Right ventricle myocardium inferior (tissue), 1 donor: ENCODE data around the gene FGFR4. TPM values are rescaled to one million over a fixed set of nuclear protein-coding genes. Genes with fewer than 3 reads are reported as not detected.
A peak's percentile ranks its signal among the peaks of the same experiment; 100 is the strongest.

ENCODE experiments used
- ATAC-seq: fragments of 200-7000 bp; cut with Tn5 transposase; one replicate; pipeline ENCODE4 v1.9.1; 2020; ENCODE audit warnings: mild to moderate bottlenecking, moderate library complexity
- DNase-seq: peaks from one replicate; pipeline ENCODE4 v3.0.0; 2021; ENCODE audit errors: missing footprints
- intact Hi-C: fragments of 100-400 bp; cut with DNase I; formaldehyde crosslinking; loops from one replicate; pipeline ENCODE4 v1.11.0; 2022
- total RNA-seq: library from RNA; stranded (reverse); fragmentation: NEBNext Ultra II Directional; extraction: Animal tissue kit (Norgen Biotek cat#: 25700); gene quantifications from one replicate; pipeline ENCODE4 v1.2.1, GENCODE V29; 2021
- donor health status: DM: no; HTN: yes; CAD: no; lungs with severe emphysema.

Gene FGFR4
- total RNA-seq, 1 donor from 2014 or later, result 4.3 TPM

- DNase-seq (no peak), ATAC-seq (no peak)
- intact Hi-C loops, result no loop called here
Measured at GRCh38 chr5:177122566-177122965, 35.9 kb downstream of the FGFR4 start.

- intact Hi-C loops, result no loop called here
- ATAC-seq (no peak), DNase-seq (no peak)
Measured at GRCh38 chr5:177123789-177124485, 37.2 kb downstream of the FGFR4 start.

- ATAC-seq, result no peak
- DNase-seq, result no peak
Measured at GRCh38 chr5:177124486-177124991, 37.8 kb downstream of the FGFR4 start.

GRCh38 chr5:177126771-177127170 lies 40.1 kb downstream of the FGFR4 start:
- intact Hi-C loops, result no loop called here
- ATAC-seq (no peak), DNase-seq (no peak)

More at GRCh38 chr5:177124486-177124991, 37.8 kb downstream of the FGFR4 start:
- intact Hi-C loops, result no loop called here

- intact Hi-C loops, result no loop called here
- ATAC-seq, result no peak
- no peak for DNase-seq
Measured at GRCh38 chr5:177128551-177128981, 41.9 kb downstream of the FGFR4 start.

GRCh38 chr5:177130211-177131018 lies 43.7 kb downstream of the FGFR4 start:
- DNase-seq (no peak), ATAC-seq (no peak)
- intact Hi-C loops, result no loop called here

- intact Hi-C loops, result no loop called here
Measured at GRCh38 chr5:177131019-177131320, 44.3 kb downstream of the FGFR4 start.

GRCh38 chr5:177131352-177132135 lies 44.8 kb downstream of the FGFR4 start:
- intact Hi-C loops, result no loop called here
- DNase-seq, result no peak
- ATAC-seq, result no peak

More at GRCh38 chr5:177131019-177131320, 44.3 kb downstream of the FGFR4 start:
- no peak for ATAC-seq
- no peak for DNase-seq

- DNase-seq (no peak), ATAC-seq (peak; percentile 41)
- intact Hi-C loops, result no loop called here
Measured at GRCh38 chr5:177132136-177133095, 45.7 kb downstream of the FGFR4 start.

GRCh38 chr5:177133096-177133852 lies 46.6 kb downstream of the FGFR4 start, which contains the start of gene NSD1:
Gene NSD1, plus strand, starts transcription at chr5:177133773. Its CDS starts 1,331 bp downstream, at chr5:177135104.
- intact Hi-C loops, result no loop called here
- peak; percentile 83 for ATAC-seq
- peak; percentile 96 for DNase-seq

GRCh38 chr5:177133853-177134696 lies 47.4 kb downstream of the FGFR4 start:
- peak; percentile 81 for DNase-seq

GRCh38 chr5:177134697-177135225 lies 48.0 kb downstream of the FGFR4 start:
- DNase-seq (no peak), ATAC-seq (no peak)
- intact Hi-C loops, result no loop called here

More at GRCh38 chr5:177133853-177134696, 47.4 kb downstream of the FGFR4 start:
- peak; percentile 40 for ATAC-seq
- intact Hi-C loops, result no loop called here

- no peak for DNase-seq
- no peak for ATAC-seq
- intact Hi-C loops, result no loop called here
Measured at GRCh38 chr5:177140312-177140711, 53.6 kb downstream of the FGFR4 start.

GRCh38 chr5:177141496-177141895 lies 54.8 kb downstream of the FGFR4 start:
- intact Hi-C loops, result no loop called here
- DNase-seq, result no peak
- ATAC-seq, result no peak

- peak; percentile 79 for ATAC-seq
- intact Hi-C loops, result no loop called here
Measured at GRCh38 chr5:177142098-177142611, 55.4 kb downstream of the FGFR4 start.

GRCh38 chr5:177142778-177143177 lies 56.1 kb downstream of the FGFR4 start:
- intact Hi-C loops, result no loop called here
- ATAC-seq (no peak), DNase-seq (no peak)

More at GRCh38 chr5:177142098-177142611, 55.4 kb downstream of the FGFR4 start:
- DNase-seq, result no peak
